ENCODE measurements around the gene PAQR5.
"Not testable (repeated sequence)": the region's sequence is repeated elsewhere in the genome, so short reads cannot be mapped to it uniquely, and the experiment has no call there.

Gene PAQR5

GRCh38 chr15:69298697-69299441 lies at the start of gene PAQR5:
PAQR5 (plus strand) TSS chr15:69298912; CDS start chr15:69360081, 61,169 bp downstream.
- FAIRE-seq = no peak

GRCh38 chr15:69253156-69253555 lies 45.6 kb upstream of the PAQR5 start:
- FAIRE-seq = no peak

DNA sequence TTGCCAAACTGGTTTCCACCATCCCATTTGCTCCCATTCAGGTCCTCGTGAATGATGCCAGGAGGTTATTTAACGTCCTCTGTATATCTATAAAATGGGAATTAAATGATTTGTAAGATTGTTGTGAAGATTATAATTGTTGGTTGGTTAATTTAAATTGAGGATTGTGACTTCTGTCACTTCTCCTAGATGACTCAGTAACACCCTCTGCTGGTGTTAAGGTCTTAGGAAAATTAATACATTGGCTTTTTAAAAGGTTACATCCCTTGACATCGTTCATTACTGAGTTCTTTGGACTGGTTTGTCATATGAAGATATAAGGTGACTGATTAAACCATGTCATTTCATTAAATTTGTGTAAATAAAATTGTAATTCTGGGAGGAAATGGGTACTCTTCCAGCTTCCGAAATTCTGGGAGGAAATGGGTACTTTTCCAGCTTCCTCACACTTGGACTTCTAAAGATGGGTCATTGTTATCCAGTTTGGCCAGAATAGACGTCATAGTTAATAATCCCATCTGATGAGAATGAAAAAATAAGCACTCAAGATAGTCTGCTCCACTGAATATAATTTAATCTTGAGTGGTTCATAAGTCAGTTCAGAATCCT lies 33.3 kb upstream of the PAQR5 start:
- peak; percentile 89 for FAIRE-seq

DNA sequence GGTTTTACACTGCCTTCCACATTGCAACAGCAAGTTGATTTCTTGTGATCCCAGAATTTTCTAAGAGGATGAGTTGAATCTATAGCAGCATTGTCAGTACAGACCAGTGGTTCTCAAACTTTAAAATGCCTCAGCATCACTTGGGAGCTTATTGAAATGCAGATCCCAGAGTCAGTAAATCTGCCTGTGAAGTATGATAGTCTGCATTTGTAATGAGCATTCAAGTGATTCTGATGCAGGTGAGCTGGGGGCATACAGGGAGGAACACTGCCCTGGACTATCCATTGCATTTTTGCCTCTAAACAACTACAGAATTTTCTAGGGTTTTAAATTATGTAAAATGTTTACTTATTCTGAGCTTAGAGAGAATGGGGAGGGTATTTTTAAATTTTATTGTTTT lies 27.5 kb upstream of the PAQR5 start:
- no peak for FAIRE-seq

GRCh38 chr15:69272139-69272538 lies 26.6 kb upstream of the PAQR5 start:
- no peak for FAIRE-seq

DNA sequence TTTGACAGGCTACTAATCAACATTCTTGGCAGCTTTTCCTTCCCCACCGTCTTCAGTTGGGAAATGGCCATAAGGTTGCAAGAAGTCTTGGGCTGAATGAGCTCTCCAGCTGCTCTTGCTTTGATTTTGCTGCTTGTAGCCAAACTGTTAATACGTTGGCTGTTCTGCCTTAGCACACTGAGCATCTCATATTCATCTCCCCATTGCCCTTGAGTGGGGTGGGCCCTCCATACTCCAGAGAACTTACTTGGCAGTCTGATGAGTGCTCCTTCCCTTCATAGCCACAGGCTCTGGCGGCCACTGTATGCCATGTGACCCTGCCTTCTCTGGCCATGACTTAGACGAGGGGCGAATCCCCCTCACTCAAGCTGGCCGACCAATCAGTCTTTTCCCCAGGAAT lies 25.8 kb upstream of the PAQR5 start:
- FAIRE-seq = no peak

DNA sequence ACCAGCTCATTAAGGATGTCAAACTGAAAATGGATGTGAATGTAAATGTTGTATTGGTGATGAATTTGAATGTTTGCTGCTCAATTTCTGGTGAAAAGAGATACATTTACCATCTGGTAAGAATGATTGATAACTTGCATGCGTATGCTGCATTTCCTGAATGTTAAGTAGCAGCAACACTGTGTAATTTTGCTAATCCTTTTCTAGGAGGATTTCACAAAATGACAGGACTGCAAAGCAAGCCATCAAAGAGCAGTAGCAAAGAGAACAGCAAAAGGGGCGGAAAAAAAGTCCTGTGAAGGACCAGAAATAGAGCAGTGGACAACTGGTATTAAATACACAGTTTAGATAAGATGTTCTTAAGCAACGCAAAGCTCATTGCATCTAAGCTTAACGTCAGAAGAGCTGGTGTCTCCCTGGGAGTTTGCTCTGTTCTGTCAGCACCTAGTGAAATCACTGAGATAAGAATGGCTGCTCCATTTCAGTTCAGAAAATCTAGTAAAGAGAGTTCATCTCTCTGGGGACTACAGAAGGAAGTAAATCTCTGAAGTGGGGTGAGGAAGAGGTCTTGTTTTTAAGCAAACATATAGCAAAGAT lies 23.5 kb upstream of the PAQR5 start:
- FAIRE-seq = no peak

- FAIRE-seq = no peak
Measured at GRCh38 chr15:69275933-69276560, 22.7 kb upstream of the PAQR5 start.

GRCh38 chr15:69277316-69277715 lies 21.4 kb upstream of the PAQR5 start:
- FAIRE-seq = no peak

DNA sequence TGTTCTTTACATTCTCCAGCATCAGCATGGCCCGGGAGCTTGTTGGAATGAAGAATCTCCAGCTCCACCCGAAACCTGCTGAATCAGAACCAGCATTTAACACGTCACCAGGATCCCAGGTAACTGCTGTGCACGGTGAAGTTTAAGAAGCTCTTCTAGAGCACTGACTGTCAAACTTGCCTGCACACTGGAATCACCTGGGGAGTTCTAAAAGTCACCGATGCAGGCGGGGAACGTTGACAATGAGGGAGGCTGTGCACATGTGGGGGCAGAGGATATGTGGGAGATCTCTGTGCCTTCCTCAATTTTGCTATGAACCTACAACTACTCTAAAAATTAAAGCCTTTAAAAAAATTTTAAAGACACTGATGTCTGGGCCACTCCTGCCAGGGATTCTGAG lies 19.1 kb upstream of the PAQR5 start:
- FAIRE-seq = no peak

DNA sequence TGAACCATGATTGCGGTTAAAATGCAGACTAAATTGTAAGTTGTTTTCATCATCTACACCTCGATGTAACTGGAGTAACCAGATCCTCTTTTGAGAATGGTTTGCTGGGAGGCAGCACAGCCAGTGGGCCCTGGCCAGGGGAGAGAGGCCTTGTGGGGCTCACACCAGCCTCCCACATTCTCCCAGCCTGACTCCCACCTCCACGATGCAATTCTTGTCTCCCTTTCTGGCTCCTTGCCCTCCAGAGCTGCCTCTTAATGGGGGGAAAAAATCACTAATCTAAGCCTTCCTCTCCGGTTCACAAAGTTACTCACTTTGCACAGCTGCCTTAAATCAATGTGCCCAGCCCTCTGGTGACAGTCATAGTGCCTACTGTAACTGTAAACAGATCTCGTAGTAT lies 17.9 kb upstream of the PAQR5 start:
- no peak for FAIRE-seq

DNA sequence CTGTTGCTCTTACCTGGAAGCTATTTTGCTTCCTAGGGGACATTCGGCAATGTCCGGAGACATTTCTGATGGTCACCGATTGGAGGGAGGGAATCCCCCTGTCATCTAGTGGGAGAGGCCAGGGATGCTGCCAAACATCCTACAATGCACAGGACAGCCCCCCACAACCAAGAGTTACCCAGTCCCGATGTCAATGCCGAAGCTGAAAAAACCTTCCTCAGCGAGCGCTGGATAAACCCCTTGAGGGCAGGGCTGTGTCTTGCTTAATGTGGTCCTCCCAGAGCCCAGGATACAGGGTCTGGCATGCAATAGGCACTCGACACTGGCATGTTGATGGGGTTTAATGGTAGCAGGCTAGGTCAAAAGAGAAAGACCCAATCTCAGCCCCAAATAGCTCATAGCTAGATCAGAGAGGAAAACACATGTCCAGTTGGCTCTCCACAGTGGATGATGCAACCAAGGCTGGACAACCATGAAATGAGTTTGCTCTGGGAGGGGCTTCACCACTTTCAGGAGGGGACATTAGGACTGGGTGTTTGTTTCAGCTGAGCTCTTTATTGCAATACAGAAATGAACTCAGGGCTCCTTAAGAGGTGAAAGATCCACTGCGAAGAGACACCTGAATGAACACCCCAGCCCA lies 16.5 kb upstream of the PAQR5 start:
- no peak for FAIRE-seq

- FAIRE-seq = no peak
Measured at GRCh38 chr15:69285834-69286233, 12.9 kb upstream of the PAQR5 start.

- FAIRE-seq = no peak
Measured at GRCh38 chr15:69288011-69288410, 10.7 kb upstream of the PAQR5 start.

- no peak for FAIRE-seq
Measured at GRCh38 chr15:69288531-69289341, 10.0 kb upstream of the PAQR5 start.

DNA sequence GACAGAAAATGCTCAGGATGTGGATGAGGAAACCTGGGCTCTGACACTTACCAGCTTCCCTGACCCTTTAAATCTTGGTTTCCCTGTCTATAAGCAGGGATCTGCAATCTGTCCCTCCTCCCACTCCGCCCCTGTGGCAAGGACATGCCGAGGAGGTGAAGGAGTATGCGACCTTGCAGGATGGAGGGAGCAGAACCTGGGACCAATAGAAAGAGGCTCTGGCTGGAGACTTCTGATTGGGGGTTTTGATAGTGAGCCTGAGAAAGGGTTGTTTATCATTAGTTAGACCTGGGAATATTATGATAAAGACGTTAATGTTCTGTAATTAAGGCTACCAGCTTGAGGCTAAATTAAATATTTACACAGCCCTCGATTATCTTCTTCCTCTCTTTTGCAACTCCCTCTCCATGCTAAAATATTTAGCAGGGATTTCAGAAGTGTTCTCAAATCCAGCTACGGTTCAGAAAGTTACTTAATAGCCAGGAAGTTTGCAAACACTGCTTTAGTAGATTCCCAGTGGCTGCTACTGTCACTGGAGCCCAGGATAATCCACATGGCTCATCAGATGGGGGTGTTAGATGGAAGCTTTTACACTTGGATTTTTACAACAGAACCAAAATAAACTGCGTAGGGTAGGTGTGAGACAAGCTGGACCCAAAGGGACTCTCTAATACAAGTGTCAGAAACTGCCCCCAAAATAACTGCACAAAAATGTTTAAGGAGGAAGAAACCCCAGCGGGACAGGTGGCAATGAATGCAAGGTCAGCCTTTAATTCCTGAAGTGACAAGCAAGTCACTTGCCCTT lies 9.2 kb upstream of the PAQR5 start:
- FAIRE-seq = no peak

- no peak for FAIRE-seq
Measured at GRCh38 chr15:69290346-69291164, 8.2 kb upstream of the PAQR5 start.

GRCh38 chr15:69291651-69292050 lies 7.1 kb upstream of the PAQR5 start:
- FAIRE-seq = not testable (repeated sequence)

DNA sequence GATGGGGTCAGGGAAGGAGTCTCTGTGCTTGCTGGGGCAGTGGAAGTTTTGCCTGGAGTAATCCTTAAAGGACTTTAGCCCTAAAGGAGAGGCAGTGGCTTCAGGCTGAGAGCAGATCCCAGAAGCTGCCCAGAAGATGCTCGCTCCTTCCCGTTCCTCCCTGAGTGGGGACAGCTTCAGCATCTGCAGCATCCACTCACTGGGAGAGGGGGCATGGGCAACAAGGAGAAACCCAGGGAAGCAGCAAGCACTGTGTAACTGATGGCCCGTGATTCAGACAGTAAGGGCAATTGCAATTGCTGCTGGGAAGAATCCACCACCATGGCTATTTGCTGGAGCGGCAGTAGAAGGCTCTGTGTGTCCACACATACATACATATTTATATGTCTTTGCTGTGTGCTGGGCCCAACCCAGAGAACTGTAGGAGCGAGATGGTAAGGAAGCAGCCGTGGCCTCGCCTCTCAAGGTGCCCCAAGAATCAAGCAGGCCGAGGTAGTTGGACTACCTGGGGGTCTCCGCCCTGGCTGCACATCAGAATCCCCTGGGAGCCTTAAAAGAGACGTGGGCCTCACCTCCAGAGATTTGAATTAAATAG lies 5.8 kb upstream of the PAQR5 start:
- FAIRE-seq = no peak

Measured in islet of Langerhans (tissue), 1 donor.